IPS-20b (cell line): ENCODE data around the gene ANKDD1A.
A peak's percentile ranks its signal among the peaks of the same experiment; 100 is the strongest.

ENCODE experiments used
- H3K27ac ChIP-seq: one replicate; pipeline ENCODE4 v1.5.1; 2013; ENCODE audit warnings: low read length
- H3K27me3 ChIP-seq: 2 replicates; pipeline ENCODE4 v1.6.1; 2013; ENCODE audit warnings: mild to moderate bottlenecking, low read length, inconsistent platforms; ENCODE audit not compliant: insufficient read depth
- H3K36me3 ChIP-seq: 2 replicates; pipeline ENCODE4 v1.6.1; 2013; ENCODE audit warnings: low read depth, mild to moderate bottlenecking, inconsistent platforms, low read length, moderate library complexity; ENCODE audit not compliant: insufficient read depth
- H3K4me1 ChIP-seq: 2 replicates; pipeline ENCODE4 v1.6.1; 2013; ENCODE audit warnings: mild to moderate bottlenecking, control low read depth, inconsistent platforms, low read length, moderate library complexity; ENCODE audit not compliant: insufficient read depth
- H3K4me3 ChIP-seq: 2 replicates; pipeline ENCODE4 v1.5.1; 2013; ENCODE audit warnings: mild to moderate bottlenecking, low read length, inconsistent platforms
- H3K9ac ChIP-seq: 2 replicates; pipeline ENCODE4 v1.6.1; 2013; ENCODE audit warnings: low read depth, mild to moderate bottlenecking, inconsistent platforms, low read length, moderate library complexity
- H3K9me3 ChIP-seq: 2 replicates; pipeline ENCODE4 v1.6.1; 2013; ENCODE audit warnings: mild to moderate bottlenecking, low read depth, low read length, inconsistent platforms; ENCODE audit not compliant: insufficient read depth

Gene ANKDD1A

DNA sequence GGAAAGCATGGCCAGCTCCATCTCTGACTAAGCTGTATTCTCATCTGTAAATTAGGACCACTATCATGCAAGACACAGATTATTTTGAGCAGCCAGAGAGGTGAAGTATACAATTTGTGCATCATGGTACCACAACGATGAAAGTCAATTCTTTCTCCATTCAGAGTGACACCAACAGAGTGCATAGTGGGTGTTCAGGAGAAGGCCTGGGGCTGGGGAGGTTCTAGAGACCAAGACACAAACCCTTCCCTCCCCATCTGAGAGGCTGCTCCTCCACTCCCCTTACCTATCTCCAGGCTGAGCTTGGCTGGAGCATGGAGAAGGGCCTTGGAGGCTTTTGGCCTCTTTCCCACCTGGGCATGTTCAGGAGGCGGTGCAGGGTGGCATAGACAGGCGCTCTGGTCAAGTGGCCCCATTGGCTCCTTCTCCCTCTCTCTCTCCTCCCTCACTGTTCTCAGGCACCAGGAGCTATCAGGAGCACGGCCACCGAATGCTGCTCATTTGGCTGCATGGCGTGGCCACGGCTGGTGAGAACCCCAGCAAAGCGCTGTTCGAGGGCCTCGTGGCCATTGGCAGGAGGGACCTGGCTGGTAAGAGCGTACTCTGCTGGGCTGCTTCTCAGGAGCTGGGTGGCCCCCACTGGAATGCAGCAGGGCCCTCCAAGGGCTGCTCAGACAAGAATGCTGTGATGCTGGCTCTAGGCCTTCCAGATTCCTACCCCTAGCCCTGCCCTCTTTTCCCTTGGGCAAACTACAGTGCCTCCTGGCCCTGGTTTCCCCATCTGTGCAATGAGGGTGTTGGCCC, 37.9 kb downstream of the ANKDD1A start:
- Histone ChIP-seq H3K36me3 (no peaks in the 10 kb centered on the region), H3K9me3 (peaks cover 5% of the 10 kb centered on the region; the same call in 1 of the 2 replicates), H3K4me1 (no peaks in the 10 kb centered on the region), H3K4me3 (no peak overlapping the region), H3K9ac (no peak overlapping the region), H3K27me3 (no peaks in the 10 kb centered on the region), H3K27ac (no peak overlapping the region)

DNA sequence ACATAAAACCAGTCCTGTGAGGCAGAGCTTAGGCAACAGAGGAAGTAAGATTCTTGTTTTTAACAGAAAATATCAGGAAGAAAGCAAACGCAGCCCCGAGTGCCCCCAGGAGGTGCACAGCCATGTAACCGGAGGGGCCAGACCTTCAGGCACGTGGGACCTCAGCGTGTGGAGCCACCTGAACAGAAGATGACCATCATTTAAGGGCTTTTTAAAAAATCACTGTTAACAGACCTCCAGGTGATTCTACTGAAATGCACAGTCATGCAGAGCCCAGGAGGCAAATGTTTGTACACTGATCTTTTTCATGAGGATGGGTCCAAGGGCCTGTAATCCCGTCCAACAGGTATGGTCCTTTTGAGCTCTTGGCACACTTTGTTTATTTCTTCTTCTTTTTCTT, 39.2 kb downstream of the ANKDD1A start:
- no peaks in the 10 kb centered on the region for H3K27me3 ChIP-seq
- H3K9ac ChIP-seq: no peak overlapping the region
- no peak overlapping the region for H3K27ac ChIP-seq
- H3K36me3 ChIP-seq: peaks cover 9% of the 10 kb centered on the region
- no peaks in the 10 kb centered on the region for H3K4me1 ChIP-seq
- H3K4me3 ChIP-seq: no peak overlapping the region
- peaks cover 8% of the 10 kb centered on the region; the same call in 1 of the 2 replicates for H3K9me3 ChIP-seq

DNA sequence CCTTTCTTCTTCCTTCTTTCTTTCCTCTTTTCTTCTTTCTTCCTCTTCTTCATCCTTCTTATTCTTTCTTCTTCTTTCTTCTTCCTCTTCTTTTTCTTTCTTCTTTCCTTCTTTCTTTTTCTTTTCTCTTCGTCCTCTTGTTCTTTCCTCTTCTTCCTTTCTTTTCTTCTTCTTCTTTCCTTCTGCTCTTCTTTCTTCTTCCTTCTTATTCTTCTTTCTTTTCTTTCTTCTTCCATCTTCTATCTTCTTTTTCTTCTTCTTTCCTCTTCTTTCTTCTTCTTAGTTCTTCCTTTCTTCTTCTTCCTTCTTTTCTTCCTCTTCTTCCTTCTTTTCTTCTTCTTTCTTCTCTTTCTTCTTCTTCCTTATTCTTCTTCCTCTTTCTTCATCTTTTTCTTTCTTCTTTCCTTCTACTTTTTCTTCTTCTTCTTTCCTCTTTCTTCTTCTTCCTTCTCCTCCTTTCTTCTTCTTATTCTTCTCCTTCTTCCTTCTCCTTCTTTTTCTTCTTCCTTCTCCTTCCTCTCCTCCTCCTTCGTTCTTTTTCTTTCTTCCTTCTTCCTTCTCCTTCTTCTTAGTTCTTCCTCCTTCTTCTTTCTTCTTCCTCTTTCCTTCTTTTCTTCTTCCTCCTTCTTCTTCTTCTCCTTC, 40.2 kb downstream of the ANKDD1A start:
- Histone ChIP-seq H3K36me3 (peaks cover 16% of the 10 kb centered on the region), H3K9me3 (peaks cover 8% of the 10 kb centered on the region; the same call in 1 of the 2 replicates), H3K27ac (no peak overlapping the region), H3K4me1 (no peaks in the 10 kb centered on the region), H3K9ac (no peak overlapping the region), H3K4me3 (no peak overlapping the region), H3K27me3 (no peaks in the 10 kb centered on the region)

DNA sequence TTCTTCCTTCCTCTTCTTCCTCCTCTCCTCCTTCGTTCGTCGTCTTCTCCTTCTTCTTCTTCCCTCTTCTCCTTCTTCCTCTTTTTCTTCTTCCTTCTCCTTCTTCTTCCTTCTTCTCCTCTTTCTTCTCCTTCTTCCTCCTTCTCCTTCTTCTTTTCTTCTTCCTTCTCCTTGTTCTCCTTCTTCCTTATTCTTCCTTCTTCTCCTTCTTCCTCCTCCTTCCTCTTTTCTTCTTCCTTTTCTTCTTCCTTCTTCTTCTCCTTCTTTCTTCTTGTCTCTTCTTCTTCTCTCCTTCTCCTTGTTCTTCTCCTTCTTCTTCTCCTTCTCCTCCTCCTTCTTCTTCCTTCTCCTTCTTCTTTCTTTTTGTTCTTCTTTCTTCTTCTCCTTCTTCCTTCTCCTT, 42.7 kb downstream of the ANKDD1A start:
- Histone ChIP-seq H3K4me3 (no peak overlapping the region), H3K4me1 (no peaks in the 10 kb centered on the region), H3K27me3 (no peaks in the 10 kb centered on the region), H3K9ac (no peak overlapping the region), H3K27ac (no peak overlapping the region), H3K9me3 (peaks cover 8% of the 10 kb centered on the region; the same call in 1 of the 2 replicates), H3K36me3 (peaks cover 36% of the 10 kb centered on the region)

DNA sequence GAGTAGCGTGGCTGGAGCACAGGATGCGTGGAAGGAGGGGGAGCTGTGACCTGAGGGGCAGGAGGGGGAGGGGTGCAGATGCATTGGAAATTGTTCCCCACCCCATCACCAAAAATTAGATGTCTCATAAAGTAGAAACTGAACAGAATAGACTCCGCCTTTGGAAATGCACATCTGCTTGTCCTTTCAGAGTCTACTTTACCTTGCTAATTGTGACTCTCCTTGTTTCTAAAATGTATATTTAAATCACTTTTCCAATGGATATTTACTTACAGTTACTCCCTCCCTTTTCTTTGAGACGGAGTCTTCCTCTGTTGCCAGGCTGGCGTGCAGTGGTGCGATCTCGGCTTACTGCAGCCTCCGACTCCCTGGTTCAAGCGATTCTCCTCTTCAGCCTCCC, 47.4 kb downstream of the ANKDD1A start:
- H3K27ac ChIP-seq: no peak overlapping the region
- peaks cover 83% of the 10 kb centered on the region for H3K36me3 ChIP-seq
- H3K9me3 ChIP-seq: peaks cover 8% of the 10 kb centered on the region; the same call in 1 of the 2 replicates
- H3K27me3 ChIP-seq: no peaks in the 10 kb centered on the region
- no peak overlapping the region for H3K4me3 ChIP-seq
- no peak overlapping the region for H3K9ac ChIP-seq
- no peaks in the 10 kb centered on the region for H3K4me1 ChIP-seq

DNA sequence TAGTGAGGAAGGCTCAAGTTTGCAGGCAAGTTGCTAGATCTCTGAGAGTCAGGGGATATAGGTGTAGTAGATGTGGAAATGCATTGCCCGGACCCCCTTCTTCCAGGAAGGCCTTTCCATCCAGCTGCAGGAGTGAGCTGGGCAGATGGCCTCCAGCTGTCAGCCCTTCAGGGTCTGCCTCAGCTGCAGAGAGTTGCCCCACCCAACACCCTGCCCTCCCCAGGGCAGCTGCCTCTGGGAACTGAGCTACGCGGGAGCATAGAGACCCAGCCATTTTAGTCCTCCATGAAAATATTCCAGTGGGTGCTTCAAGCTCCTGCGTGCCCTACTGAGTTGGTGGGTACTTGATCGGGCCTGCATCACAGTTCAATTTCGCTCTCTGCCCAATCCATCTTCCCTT, 48.5 kb downstream of the ANKDD1A start:
- no peaks in the 10 kb centered on the region for H3K9me3 ChIP-seq
- H3K36me3 ChIP-seq: peaks cover 91% of the 10 kb centered on the region
- no peak overlapping the region for H3K27ac ChIP-seq
- H3K27me3 ChIP-seq: no peaks in the 10 kb centered on the region
- no peaks in the 10 kb centered on the region for H3K4me1 ChIP-seq
- H3K9ac ChIP-seq: no peak overlapping the region
- no peak overlapping the region for H3K4me3 ChIP-seq

DNA sequence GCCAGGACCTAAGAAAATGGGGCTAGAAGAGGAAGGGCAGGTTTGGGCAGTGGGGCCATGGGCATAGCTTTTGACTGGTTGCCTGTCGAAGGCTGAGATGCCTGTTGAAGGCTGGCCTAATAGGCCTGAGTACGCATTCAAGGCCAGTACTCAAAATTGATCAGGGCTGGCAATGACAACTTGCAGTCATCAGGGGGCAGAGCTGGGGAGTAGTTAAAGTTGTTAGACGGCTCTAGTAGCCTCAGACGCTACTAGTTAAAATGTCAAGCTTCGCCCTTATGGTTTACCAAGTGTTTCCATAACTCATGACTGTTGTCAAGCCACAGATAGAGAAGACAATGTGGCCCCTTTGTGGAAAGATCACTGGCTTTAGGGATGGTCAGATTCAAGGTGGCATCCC, 49.3 kb downstream of the ANKDD1A start:
- peaks cover 87% of the 10 kb centered on the region for H3K36me3 ChIP-seq
- no peak overlapping the region for H3K27ac ChIP-seq
- no peak overlapping the region for H3K4me3 ChIP-seq
- H3K27me3 ChIP-seq: no peaks in the 10 kb centered on the region
- no peaks in the 10 kb centered on the region for H3K9me3 ChIP-seq
- H3K4me1 ChIP-seq: no peaks in the 10 kb centered on the region
- H3K9ac ChIP-seq: no peak overlapping the region

DNA sequence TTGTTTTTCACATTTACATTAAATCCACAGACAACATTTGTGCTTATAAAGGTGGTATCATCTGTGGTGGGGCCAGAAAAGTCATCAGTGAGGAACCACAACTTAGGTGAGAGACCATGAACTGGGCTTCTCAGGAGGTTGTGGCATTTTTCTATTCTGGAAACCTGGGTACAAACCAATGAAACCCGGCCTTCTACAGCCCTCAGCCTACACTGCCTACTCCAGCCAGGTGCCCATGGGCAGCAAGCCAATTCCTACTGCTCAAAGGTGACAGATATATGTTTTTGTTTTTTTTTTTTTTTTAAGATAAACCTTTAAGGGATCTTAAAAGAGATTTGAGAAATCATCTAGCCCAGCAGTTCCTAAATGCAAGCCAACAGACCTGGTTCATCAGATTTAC, 57.7 kb downstream of the ANKDD1A start:
- Histone ChIP-seq H3K9me3 (no peaks in the 10 kb centered on the region), H3K4me1 (no peaks in the 10 kb centered on the region), H3K4me3 (no peak overlapping the region), H3K27me3 (no peaks in the 10 kb centered on the region), H3K9ac (no peak overlapping the region), H3K36me3 (peaks cover 66% of the 10 kb centered on the region), H3K27ac (no peak overlapping the region)

DNA sequence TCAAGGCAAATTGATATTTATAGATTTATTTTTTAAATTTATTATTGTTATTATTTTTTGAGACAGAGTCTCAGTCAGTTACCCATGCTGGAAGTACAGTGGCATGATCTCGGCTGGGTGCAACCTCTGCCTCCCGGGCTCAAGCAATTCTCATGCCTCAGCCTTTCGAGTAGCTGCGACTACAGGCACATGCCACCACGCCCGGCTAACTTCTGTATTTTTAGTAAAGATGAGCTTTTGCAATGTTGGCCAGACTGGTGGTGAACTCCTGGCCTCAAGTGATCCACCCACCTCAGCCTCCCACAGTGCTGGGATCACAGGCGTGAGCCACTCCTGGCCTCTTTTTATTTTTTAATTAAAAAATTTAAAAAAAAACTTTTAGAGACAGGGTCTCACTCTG, 59.0 kb downstream of the ANKDD1A start:
- Histone ChIP-seq H3K27ac (no peak overlapping the region), H3K4me1 (no peaks in the 10 kb centered on the region), H3K9me3 (no peaks in the 10 kb centered on the region), H3K27me3 (no peaks in the 10 kb centered on the region), H3K9ac (no peak overlapping the region), H3K36me3 (peaks cover 62% of the 10 kb centered on the region), H3K4me3 (no peak overlapping the region)

DNA sequence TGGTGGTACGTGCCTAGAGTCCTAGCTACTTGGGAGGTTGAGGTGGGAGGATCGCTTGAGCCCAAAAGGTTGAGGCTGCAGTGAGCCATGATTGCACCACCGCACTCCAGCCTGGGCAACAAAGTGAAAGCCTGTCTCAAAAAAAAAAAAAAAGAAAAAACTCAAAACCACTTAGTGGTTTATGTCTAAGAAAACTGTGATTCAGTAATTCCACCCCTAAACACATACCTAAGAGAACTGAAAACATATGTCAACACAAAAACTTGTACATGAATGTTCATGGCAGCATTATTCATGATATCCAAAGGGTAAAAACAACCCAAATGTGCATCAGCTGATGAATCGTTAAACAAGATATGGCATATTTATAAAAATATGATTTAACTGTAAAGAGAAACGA, 63.7 kb downstream of the ANKDD1A start:
- H3K36me3 ChIP-seq: peaks cover 51% of the 10 kb centered on the region
- H3K9ac ChIP-seq: no peak overlapping the region
- no peak overlapping the region for H3K27ac ChIP-seq
- no peaks in the 10 kb centered on the region for H3K9me3 ChIP-seq
- H3K4me1 ChIP-seq: peaks cover 16% of the 10 kb centered on the region; the same call in 1 of the 2 replicates
- no peak overlapping the region for H3K4me3 ChIP-seq
- H3K27me3 ChIP-seq: no peaks in the 10 kb centered on the region

DNA sequence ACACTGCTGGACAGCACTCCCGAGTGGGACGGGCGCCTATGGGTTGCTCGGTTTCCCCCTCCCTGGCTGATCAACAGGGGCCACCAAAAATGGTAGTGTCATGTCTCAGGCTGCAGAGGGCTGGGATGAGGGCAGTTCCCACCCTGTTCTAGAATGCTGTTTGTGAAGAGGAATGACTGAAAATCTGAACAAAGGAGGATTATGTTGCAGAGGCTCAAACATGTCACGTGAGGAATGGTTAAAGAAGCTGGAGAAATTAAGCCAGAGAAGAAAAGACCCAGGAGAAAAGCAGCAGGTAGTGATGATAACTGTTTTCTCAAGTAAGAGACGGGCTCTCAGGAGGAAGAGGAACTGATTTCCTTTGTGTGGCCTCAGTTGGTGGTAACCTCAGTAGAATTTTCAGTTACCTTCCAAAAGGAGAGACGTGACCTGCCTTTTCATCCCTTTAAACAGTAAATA, 67.6 kb downstream of the ANKDD1A start:
- Histone ChIP-seq H3K4me1 (peaks cover 16% of the 10 kb centered on the region; the same call in 1 of the 2 replicates), H3K27me3 (no peaks in the 10 kb centered on the region), H3K9ac (peak overlapping the region; percentile 66), H3K36me3 (peaks cover 34% of the 10 kb centered on the region), H3K4me3 (peak overlapping the region; percentile 42; the same call in 1 of the 2 replicates), H3K9me3 (no peaks in the 10 kb centered on the region), H3K27ac (peak overlapping the region; percentile 27)
